H1 (cell line): ENCODE data around the gene C1QTNF7. TPM values are rescaled to one million over a fixed set of nuclear protein-coding genes. Genes with fewer than 3 reads are reported as not detected.

ENCODE experiments used
- CTCF ChIA-PET: fragments of 300-600 bp; sonication (Branson Sonifier 250); formaldehyde crosslinking; loops from one replicate; lab custom pipeline; 2021; ENCODE audit not compliant: partially characterized antibody; lab: Charles Lee
- POLR2A ChIA-PET: fragments of 300-600 bp; sonication (Branson Sonifier 250); formaldehyde crosslinking; loops from one replicate; lab custom pipeline; 2021; ENCODE audit warnings: inconsistent platforms; ENCODE audit not compliant: partially characterized antibody; lab: Charles Lee
- DNase-seq, 2 experiments: peaks; one replicate each; pipeline versions ENCODE4 v3.0.0 to v3.0.0-alpha.2; 2010 to 2022; ENCODE audit warnings: low spot score in 2 of 2, low read depth in 1 of 2, mixed read lengths in 1 of 2
- FAIRE-seq: peaks from 2 replicates; lab custom pipeline; 2011; peaks lifted over from hg19 to GRCh38; lab: Jason Lieb, UNC
- H2AFZ ChIP-seq: 2 replicates; pipeline ENCODE4 v1.8.1; 2012; ENCODE audit warnings: low read length, inconsistent platforms
- H2AK5ac ChIP-seq: 2 replicates; pipeline ENCODE4 v1.6.1; 2013; ENCODE audit warnings: low read depth, low read length
- H2BK120ac ChIP-seq: replicated peaks from 2 replicates; pipeline ENCODE3; 2013; ENCODE audit warnings: low read depth, low read length, inconsistent platforms
- H2BK12ac ChIP-seq: 2 replicates; pipeline ENCODE4 v1.6.1; 2013; ENCODE audit warnings: low read depth, low read length
- H2BK15ac ChIP-seq: 2 replicates; pipeline ENCODE4 v1.6.1; 2013; ENCODE audit warnings: low read length
- H2BK20ac ChIP-seq: 2 replicates; pipeline ENCODE4 v1.6.1; 2013; ENCODE audit warnings: low read length
- H2BK5ac ChIP-seq: 2 replicates; pipeline ENCODE4 v1.6.1; 2013; ENCODE audit warnings: low read depth, low read length
- H3K14ac ChIP-seq: 2 replicates; pipeline ENCODE4 v1.6.1; 2013; ENCODE audit warnings: inconsistent platforms; ENCODE audit not compliant: insufficient read length
- H3K18ac ChIP-seq: 2 replicates; pipeline ENCODE4 v1.6.1; 2013; ENCODE audit warnings: low read length; ENCODE audit errors: extremely low read depth
- H3K23ac ChIP-seq: 2 replicates; pipeline ENCODE4 v1.6.1; 2013; ENCODE audit warnings: inconsistent platforms; ENCODE audit not compliant: insufficient read length
- H3K23me2 ChIP-seq: 2 replicates; pipeline ENCODE4 v1.6.1; 2013; ENCODE audit warnings: low read depth, low read length
- H3K27ac ChIP-seq: 2 replicates; pipeline ENCODE4 v1.6.1; 2011; ENCODE audit warnings: low read depth, low read length, inconsistent platforms
- H3K27me3 ChIP-seq, 4 experiments: replicated peaks in 1 of 4; 1 replicate in 1 of 4; 2 replicates in 3 of 4; pipeline versions ENCODE4 v1.6.1 to v1.8.1; 2011 to 2013; ENCODE audit warnings: low read length in 3 of 4, mild to moderate bottlenecking in 3 of 4, inconsistent platforms in 2 of 4, mixed read lengths in 2 of 4, moderate library complexity in 1 of 4; ENCODE audit not compliant: control insufficient read depth in 3 of 4, insufficient read depth in 3 of 4; ENCODE audit errors: extremely low read depth in 1 of 4
- H3K36me3 ChIP-seq, 4 experiments: 2 replicates each; pipeline versions ENCODE4 v1.6.1 to v1.8.1; 2011 to 2013; ENCODE audit warnings: mild to moderate bottlenecking in 4 of 4, low read length in 3 of 4, moderate library complexity in 2 of 4, control low read depth in 1 of 4, inconsistent platforms in 1 of 4; ENCODE audit not compliant: insufficient read depth in 4 of 4, control insufficient read depth in 2 of 4
- H3K4ac ChIP-seq: replicated peaks from 2 replicates; pipeline ENCODE3; 2013; ENCODE audit warnings: low read length, low read depth, mixed read lengths, inconsistent platforms; ENCODE audit not compliant: insufficient read length
- H3K4me1 ChIP-seq, 4 experiments: replicated peaks in 1 of 4; 1 replicate in 1 of 4; 2 replicates in 3 of 4; pipeline versions ENCODE4 v1.6.1 to v1.8.1; 2011 to 2013; ENCODE audit warnings: low read length in 3 of 4, inconsistent platforms in 2 of 4, mixed read lengths in 1 of 4; ENCODE audit not compliant: insufficient read depth in 4 of 4, control insufficient read depth in 3 of 4
- H3K4me2 ChIP-seq, 2 experiments: 2 replicates each; pipeline versions ENCODE4 v1.6.1 to v1.8.1; 2011 to 2013; ENCODE audit warnings: low read depth in 2 of 2, low read length in 2 of 2, control low read depth in 1 of 2, inconsistent platforms in 1 of 2, mild to moderate bottlenecking in 1 of 2; ENCODE audit not compliant: insufficient read depth in 1 of 2
- H3K4me3 ChIP-seq, 4 experiments: fragments of 200-600, 300-600 bp in 1 of 4; sonication (generic), shearing (Covaris generic), sonication (Bioruptor Twin) in 1 of 4; 2 replicates each; pipeline versions ENCODE4 v1.5.1 to v1.8.1; 2011 to 2016; ENCODE audit warnings: low read length in 4 of 4, low read depth in 3 of 4, control low read depth in 2 of 4, inconsistent platforms in 2 of 4, mild to moderate bottlenecking in 2 of 4, mixed read lengths in 1 of 4, moderate library complexity in 1 of 4; ENCODE audit not compliant: insufficient read depth in 2 of 4; ENCODE audit errors: extremely low read depth in 1 of 4
- H3K56ac ChIP-seq: replicated peaks from 2 replicates; pipeline ENCODE3; 2013; ENCODE audit warnings: low read depth, mild to moderate bottlenecking, mixed read lengths, low read length, inconsistent platforms; ENCODE audit not compliant: insufficient read length
- H3K79me1 ChIP-seq: 2 replicates; pipeline ENCODE4 v1.6.1; 2013; ENCODE audit warnings: low read depth, low read length, control low read depth
- H3K79me2 ChIP-seq, 2 experiments: 2 replicates each; pipeline versions ENCODE4 v1.6.1 to v1.8.1; 2012 to 2013; ENCODE audit warnings: low read length in 2 of 2, mild to moderate bottlenecking in 2 of 2, inconsistent platforms in 1 of 2; ENCODE audit not compliant: insufficient read depth in 2 of 2, control insufficient read depth in 1 of 2
- H3K9ac ChIP-seq, 4 experiments: replicated peaks in 1 of 4; 1 replicate in 1 of 4; 2 replicates in 3 of 4; pipeline versions ENCODE4 v1.6.1 to v1.8.1; 2011 to 2013; ENCODE audit warnings: low read depth in 3 of 4, low read length in 3 of 4, control low read depth in 2 of 4, mild to moderate bottlenecking in 2 of 4, moderate library complexity in 2 of 4, inconsistent platforms in 1 of 4; ENCODE audit errors: extremely low read depth in 1 of 4
- H3K9me3 ChIP-seq, 2 experiments: 2 replicates each; pipeline versions ENCODE4 v1.6.1 to v1.8.1; 2012 to 2013; ENCODE audit warnings: mild to moderate bottlenecking in 2 of 2, moderate library complexity in 2 of 2, control low read depth in 1 of 2, inconsistent platforms in 1 of 2, low read depth in 1 of 2, low read length in 1 of 2, mixed read lengths in 1 of 2; ENCODE audit not compliant: insufficient read depth in 2 of 2
- H4K20me1 ChIP-seq, 2 experiments: replicated peaks in 1 of 2; 2 replicates each; pipeline versions ENCODE3 to v1.8.1; 2011 to 2013; ENCODE audit warnings: inconsistent platforms in 2 of 2, low read length in 2 of 2, mild to moderate bottlenecking in 1 of 2; ENCODE audit not compliant: insufficient read depth in 2 of 2, control insufficient read depth in 1 of 2
- H4K5ac ChIP-seq: 2 replicates; pipeline ENCODE4 v1.6.1; 2013; ENCODE audit warnings: low read length, low read depth, mixed read lengths, inconsistent platforms; ENCODE audit not compliant: insufficient read length
- H4K8ac ChIP-seq: 2 replicates; pipeline ENCODE4 v1.8.0; 2013; ENCODE audit warnings: mild to moderate bottlenecking, moderate library complexity, low read length, inconsistent platforms; ENCODE audit not compliant: insufficient read depth; ENCODE audit errors: extremely low read depth
- H4K91ac ChIP-seq: replicated peaks from 2 replicates; pipeline ENCODE3; 2013; ENCODE audit warnings: low read length, mixed read lengths, inconsistent platforms; ENCODE audit not compliant: insufficient read length
- CEBPB ChIP-seq: IDR thresholded peaks from 2 replicates; pipeline ENCODE4 v1.6.1; 2012; ENCODE audit warnings: low read depth, low read length
- JUN ChIP-seq: IDR thresholded peaks from 2 replicates; pipeline ENCODE4 v1.6.1; 2011; ENCODE audit warnings: low read depth, mild to moderate bottlenecking, improper control_type of control experiment, low read length
- SIRT6 ChIP-seq: IDR thresholded peaks from one replicate; pipeline ENCODE4 v1.7.1; 2012; ENCODE audit warnings: low read length, inconsistent platforms
- WGBS, 2 experiments: shearing (Covaris generic) in 1 of 2; methylation state at CpG; one replicate each; pipeline versions ENCODE4 v1.1.6 to v1.1.7; 2013 to 2015; ENCODE audit warnings: low lambda C conversion rate in 2 of 2, mixed read lengths in 2 of 2, inconsistent platforms in 1 of 2, low coverage in 1 of 2, missing lambda C conversion rate in 1 of 2; ENCODE audit not compliant: insufficient replicate concordance in 2 of 2, insufficient coverage in 1 of 2, insufficient read length in 1 of 2; ENCODE audit errors: extremely low coverage in 1 of 2, missing lambda C conversion rate in 1 of 2; 5-methylcytosine and 5-hydroxymethylcytosine counted together
- polyA plus RNA-seq, 7 experiments: library from polyadenylated mRNA; depleted of rRNA in 3 of 7; stranded (reverse) in 5 of 7; unstranded in 2 of 7; fragments of >200 nt in 5 of 7; fragments of 200-250 nt in 2 of 7; gene quantifications; 1 replicate in 5 of 7; 2 replicates in 1 of 7; 4 replicates in 1 of 7; pipeline versions ENCODE4 v1.2.1 to v1.2.3, GENCODE V29; 2011 to 2013; ENCODE audit warnings: missing spikeins in 2 of 7, mixed read lengths in 2 of 7
- total RNA-seq: library from RNA; stranded (reverse); fragmentation: NEBNext Ultra II Directional; extraction: Animal tissue kit (Norgen Biotek cat#: 25700); gene quantifications from 2 replicates; pipeline ENCODE4 v1.2.1, GENCODE V29; 2021

The C1QTNF7 gene
- total and polyA plus RNA-seq, 2 of the 8 experiments (the other 6 are each of a cell fraction or from before 2014, with no cell fraction given): not detected

DNA sequence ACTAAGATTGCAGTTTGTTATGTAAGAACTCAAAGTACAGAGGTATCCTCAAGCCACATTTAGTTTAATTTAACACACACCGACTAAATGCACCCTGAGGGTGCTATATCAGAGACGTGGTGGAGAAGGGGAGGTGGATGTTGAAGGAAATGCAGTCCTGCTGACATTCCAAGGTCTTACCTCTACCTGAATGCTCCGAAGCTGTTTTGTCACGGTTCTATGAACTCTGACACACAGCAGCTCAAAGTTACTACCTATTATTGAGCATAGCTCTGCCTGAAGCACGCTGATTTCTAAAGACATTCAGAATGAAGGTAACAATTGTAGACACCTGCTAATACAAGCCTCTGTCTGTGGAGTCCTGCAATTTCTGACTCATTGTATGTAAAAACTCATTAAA, 48.6 kb downstream of the C1QTNF7 start:
- Histone ChIP-seq H2AFZ (no peak overlapping the region), H3K14ac (no peak overlapping the region), H3K36me3 (no peaks in the 10 kb centered on the region), H3K4ac (no peak overlapping the region), H2BK12ac (no peak overlapping the region), H2BK5ac (no peak overlapping the region), H3K9me3 (no peaks in the 10 kb centered on the region), H3K4me2 (no peak overlapping the region), H3K56ac (no peak overlapping the region), H3K9ac (no peak overlapping the region), H3K18ac (no peak overlapping the region), H3K4me1 (peaks cover 4 to 13% (median 6%) of the 10 kb centered on the region in 4 experiments; a peak in 5 of 7 replicates), H3K27ac (no peak overlapping the region), H3K27me3 (no peaks in the 10 kb centered on the region), H2AK5ac (no peak overlapping the region), H3K23me2 (peaks cover 2% of the 10 kb centered on the region), H3K79me1 (no peaks in the 10 kb centered on the region), H2BK120ac (no peak overlapping the region), H2BK15ac (no peak overlapping the region), H3K23ac (no peak overlapping the region), H4K5ac (no peak overlapping the region), H2BK20ac (no peak overlapping the region), H4K91ac (no peak overlapping the region), H3K79me2 (no peaks in the 10 kb centered on the region), H3K4me3 (no peak overlapping the region), H4K20me1 (no peaks in the 10 kb centered on the region), H4K8ac (no peak overlapping the region)
- WGBS, 2 experiments: 80% methylated on average over 5 of the region's 5 CpGs; no CpG with 5 or more reads in 1 of the 2 experiments
- POLR2A ChIA-PET: no interaction called here
- DNase-seq (no peak), FAIRE-seq (no peak)
- CTCF ChIA-PET: interaction anchor here (1.2 to 1.5 kb wide), 5 partner anchors 19 to 243 kb away, joined by 3 to 6 read pairs (median 3); no protein-coding TSS in a partner anchor
- TF ChIP-seq SIRT6: no peak
- TF ChIP-seq JUN: no peak
- TF ChIP-seq CEBPB: no peak
